HCT116 (cell line): ENCODE results near the gene SUPT3H. TPM values are rescaled to one million over a fixed set of nuclear protein-coding genes. Genes with fewer than 3 reads are reported as not detected.

ENCODE experiments used
- ATAC-seq: fragments of 200-7000 bp; cut with Tn5 transposase; 2 replicates; pipeline ENCODE4 v1.9.1; 2020; ENCODE audit warnings: mild to moderate bottlenecking, moderate library complexity
- BruUV-seq: library from RNA; stranded (reverse); fragments of 400-500 nt; replicated peaks from 2 replicates; lab custom pipeline; 2021; lab: Mats Ljungman, UMichigan
- CTCF ChIA-PET: fragments of 300-600 bp; sonication (Branson Sonifier 250); formaldehyde crosslinking; loops from one replicate; lab custom pipeline; 2021; ENCODE audit warnings: antibody characterized with exemption; lab: Charles Lee
- POLR2A ChIA-PET: fragments of 300-600, 350-600 bp; sonication (Branson Sonifier 250); formaldehyde crosslinking; loops from one replicate; lab custom pipeline; 2021; ENCODE audit warnings: antibody characterized with exemption; lab: Charles Lee
- RAD21 ChIA-PET, 2 experiments: fragments of 300-600 bp; sonication (Branson Sonifier 250); formaldehyde crosslinking; loops; one replicate each; lab custom pipeline; 2023; ENCODE audit warnings: low total read pairs in 2 of 2; ENCODE audit not compliant: uncharacterized antibody in 2 of 2, unreplicated experiment in 2 of 2, low non-redundant PET in 1 of 2; lab: Charles Lee
- DNase-seq: peaks from one replicate; pipeline ENCODE4 v3.0.0-alpha.2; 2010; ENCODE audit warnings: low read depth, low spot score
- H2AFZ ChIP-seq: fragments of 200-600 bp; shearing (Covaris generic), sonication (generic); 2 replicates; pipeline ENCODE4 v1.6.1; 2017; ENCODE audit warnings: low read depth, mixed run types, mixed read lengths, antibody characterized with exemption, low read length; ENCODE audit not compliant: poor library complexity, severe bottlenecking
- H3K27ac ChIP-seq: 2 replicates; pipeline ENCODE4 v1.5.1; 2012; ENCODE audit warnings: low read depth, low read length
- H3K27me3 ChIP-seq: fragments of 200-600 bp; sonication (generic); 2 replicates; pipeline ENCODE4 v1.6.1; 2016; ENCODE audit warnings: mixed run types, low read length, mixed read lengths; ENCODE audit not compliant: insufficient read depth
- H3K36me3 ChIP-seq, 2 experiments: fragments of 200-500 bp in 1 of 2; fragments of 200-600 bp in 1 of 2; sonication (Bioruptor generic) in 1 of 2; sonication (generic) in 1 of 2; 2 replicates each; pipeline versions ENCODE4 v1.5.1 to v1.6.1; 2014 to 2016; ENCODE audit warnings: low read length in 2 of 2, inconsistent platforms in 1 of 2, mixed read lengths in 1 of 2, mixed run types in 1 of 2; ENCODE audit not compliant: insufficient read depth in 2 of 2, control insufficient read depth in 1 of 2
- H3K4me1 ChIP-seq, 2 experiments: fragments of 200-600 bp in 1 of 2; sonication (generic) in 1 of 2; 2 replicates each; pipeline versions ENCODE4 v1.5.1 to v1.6.1; 2012 to 2017; ENCODE audit warnings: low read length in 2 of 2, inconsistent platforms in 1 of 2, mild to moderate bottlenecking in 1 of 2, mixed read lengths in 1 of 2, mixed run types in 1 of 2, moderate library complexity in 1 of 2; ENCODE audit not compliant: insufficient read depth in 2 of 2, control insufficient read depth in 1 of 2
- H3K4me2 ChIP-seq: fragments of 200-600 bp; sonication (generic); 2 replicates; pipeline ENCODE4 v1.6.1; 2017; ENCODE audit warnings: mixed run types, low read length, mixed read lengths
- H3K4me3 ChIP-seq, 2 experiments: fragments of 200-600 bp in 1 of 2; sonication (generic) in 1 of 2; replicated peaks in 1 of 2; 2 replicates each; pipeline ENCODE4 v1.5.1; 2011 to 2016; ENCODE audit warnings: low read length in 2 of 2, control low read depth in 1 of 2, low read depth in 1 of 2, mild to moderate bottlenecking in 1 of 2, mixed read lengths in 1 of 2, mixed run types in 1 of 2
- H3K79me2 ChIP-seq: fragments of 200-600 bp; sonication (generic); 2 replicates; pipeline ENCODE4 v1.6.1; 2017; ENCODE audit warnings: mild to moderate bottlenecking, mixed run types, low read length, moderate library complexity, mixed read lengths; ENCODE audit not compliant: insufficient read depth
- H3K9ac ChIP-seq: fragments of 200-600 bp; sonication (generic); 2 replicates; pipeline ENCODE4 v1.6.1; 2016; ENCODE audit warnings: low read length, mixed read lengths
- H3K9me2 ChIP-seq: fragments of 200-600 bp; sonication (generic), shearing (Covaris generic); 2 replicates; pipeline ENCODE4 v1.6.1; 2017; ENCODE audit warnings: mixed run types, mild to moderate bottlenecking, moderate library complexity; ENCODE audit not compliant: insufficient read depth
- H3K9me3 ChIP-seq, 2 experiments: fragments of 200-500 bp in 1 of 2; fragments of 200-600 bp in 1 of 2; sonication (Bioruptor generic) in 1 of 2; sonication (generic) in 1 of 2; 2 replicates each; pipeline ENCODE4 v1.6.1; 2014 to 2017; ENCODE audit warnings: low read length in 2 of 2, mixed read lengths in 2 of 2, inconsistent platforms in 1 of 2, low read depth in 1 of 2, mild to moderate bottlenecking in 1 of 2, mixed run types in 1 of 2, moderate library complexity in 1 of 2; ENCODE audit not compliant: control insufficient read depth in 1 of 2, insufficient read depth in 1 of 2
- H4K20me1 ChIP-seq: fragments of 200-600 bp; sonication (generic), shearing (Covaris generic); 2 replicates; pipeline ENCODE4 v1.6.1; 2017; ENCODE audit warnings: mixed run types, mild to moderate bottlenecking, moderate library complexity; ENCODE audit not compliant: insufficient read depth
- EGR1 ChIP-seq: IDR thresholded peaks from 2 replicates; pipeline ENCODE4 v1.6.1; 2012; ENCODE audit warnings: low read depth
- ELF1 ChIP-seq: IDR thresholded peaks from 2 replicates; pipeline ENCODE4 v1.6.1; 2012; ENCODE audit warnings: low read depth, borderline replicate concordance
- EZH2 ChIP-seq: fragments of 200-600 bp; sonication (generic); IDR thresholded peaks from 2 replicates; pipeline ENCODE4 v1.6.1; 2017; ENCODE audit warnings: antibody characterized with exemption, mixed run types
- POLR2A ChIP-seq: IDR thresholded peaks from 2 replicates; pipeline ENCODE4 v1.7.0; 2011; ENCODE audit warnings: borderline replicate concordance; ENCODE audit not compliant: insufficient read depth, insufficient read length; ENCODE audit errors: extremely low read depth
- RAD21 ChIP-seq: IDR thresholded peaks from 2 replicates; pipeline ENCODE4 v1.6.1; 2012; ENCODE audit warnings: low read depth, mild to moderate bottlenecking
- SIN3A ChIP-seq: IDR thresholded peaks from 2 replicates; pipeline ENCODE4 v1.6.1; 2012; ENCODE audit warnings: low read depth
- SP1 ChIP-seq: IDR thresholded peaks from 2 replicates; pipeline ENCODE4 v1.6.1; 2012; ENCODE audit warnings: low read depth
- ZFX ChIP-seq: fragments of 450-650 bp; IDR thresholded peaks from 2 replicates; pipeline ENCODE4 v1.6.1; 2017
- intact Hi-C: fragments of 100-400 bp; cut with micrococcal nuclease; formaldehyde crosslinking; loops from 2 replicates; pipeline ENCODE4 v1.10.0; 2022
- total RNA-seq: library from RNA; stranded (reverse); gene quantifications from one replicate; pipeline ENCODE4 v1.2.1, GENCODE V29; 2021; ENCODE audit not compliant: unreplicated experiment
- TF ChIP-seq, protein P1 (sequence below): IDR thresholded peaks from 2 replicates; pipeline ENCODE4 v1.6.1; 2011; ENCODE audit warnings: mild to moderate bottlenecking, low read length, moderate library complexity; ENCODE audit not compliant: insufficient replicate concordance; ENCODE audit errors: extremely low read depth
- TF ChIP-seq, protein P2 (sequence below): IDR thresholded peaks from 2 replicates; pipeline ENCODE4 v1.6.1; 2012
- TF ChIP-seq, protein P3 (sequence below): IDR thresholded peaks from 2 replicates; pipeline ENCODE4 v1.6.1; 2012; ENCODE audit warnings: low read depth

SUPT3H gene
- total RNA-seq, 1 experiment from 2014 or later, result 7.4 TPM

DNA sequence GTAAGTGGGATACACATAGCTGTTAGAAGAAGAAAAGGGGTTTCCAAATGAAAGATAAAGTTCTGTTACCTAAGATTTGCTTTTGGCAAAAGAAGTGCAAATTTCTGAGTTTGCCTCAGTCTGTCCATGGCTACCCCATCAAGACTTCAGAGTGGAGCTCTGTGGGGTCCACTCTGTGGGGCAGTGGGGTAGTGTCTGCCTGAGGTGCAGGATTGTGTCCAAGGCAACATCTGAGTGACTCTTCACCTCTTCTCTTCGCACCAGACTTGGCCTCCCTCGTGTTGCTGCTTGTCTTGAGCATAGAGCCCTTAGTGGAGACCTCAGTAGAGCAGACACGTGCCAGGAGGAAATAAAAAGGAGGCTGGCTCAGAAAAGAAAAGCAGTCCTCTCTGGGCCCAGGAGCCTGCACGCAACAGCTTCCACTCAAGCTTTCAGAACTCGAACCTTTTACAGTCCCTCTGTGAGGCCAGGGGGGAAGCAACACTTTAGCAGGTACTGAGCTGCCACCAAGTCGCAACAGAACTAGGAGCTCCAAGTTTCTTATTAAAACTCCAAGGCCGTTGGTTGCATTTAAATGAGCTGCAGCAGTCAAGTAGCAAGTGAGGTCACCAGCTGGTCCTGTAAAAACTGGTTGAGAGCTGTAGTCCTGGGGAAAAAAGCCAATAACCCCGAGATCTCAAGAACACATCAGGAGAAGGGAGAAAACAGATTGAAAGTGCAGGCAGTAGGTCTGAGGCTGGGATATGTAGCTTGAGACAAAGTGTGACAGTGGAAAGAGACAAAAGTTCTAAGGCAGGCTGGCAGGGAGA, 576.7 kb downstream of the SUPT3H start:
- ChIA-PET POLR2A (no interaction called here), CTCF (no interaction called here), RAD21 (no interaction called here)
- Histone ChIP-seq H3K9ac (no peak overlapping the region), H3K9me2 (no peaks in the 10 kb centered on the region), H3K4me3 (no peak overlapping the region), H3K4me1 (no peaks in the 10 kb centered on the region), H3K27me3 (no peaks in the 10 kb centered on the region), H3K79me2 (no peaks in the 10 kb centered on the region), H3K27ac (no peak overlapping the region), H4K20me1 (no peaks in the 10 kb centered on the region), H3K36me3 (no peaks in the 10 kb centered on the region), H3K4me2 (no peak overlapping the region), H2AFZ (no peak overlapping the region), H3K9me3 (no peaks in the 10 kb centered on the region)
- intact Hi-C loops, result no loop called here
- TF ChIP-seq POLR2A (no peak), EGR1 (no peak)
- BruUV-seq, result no TSS peak
- DNase-seq (no peak), ATAC-seq (no peak)

DNA sequence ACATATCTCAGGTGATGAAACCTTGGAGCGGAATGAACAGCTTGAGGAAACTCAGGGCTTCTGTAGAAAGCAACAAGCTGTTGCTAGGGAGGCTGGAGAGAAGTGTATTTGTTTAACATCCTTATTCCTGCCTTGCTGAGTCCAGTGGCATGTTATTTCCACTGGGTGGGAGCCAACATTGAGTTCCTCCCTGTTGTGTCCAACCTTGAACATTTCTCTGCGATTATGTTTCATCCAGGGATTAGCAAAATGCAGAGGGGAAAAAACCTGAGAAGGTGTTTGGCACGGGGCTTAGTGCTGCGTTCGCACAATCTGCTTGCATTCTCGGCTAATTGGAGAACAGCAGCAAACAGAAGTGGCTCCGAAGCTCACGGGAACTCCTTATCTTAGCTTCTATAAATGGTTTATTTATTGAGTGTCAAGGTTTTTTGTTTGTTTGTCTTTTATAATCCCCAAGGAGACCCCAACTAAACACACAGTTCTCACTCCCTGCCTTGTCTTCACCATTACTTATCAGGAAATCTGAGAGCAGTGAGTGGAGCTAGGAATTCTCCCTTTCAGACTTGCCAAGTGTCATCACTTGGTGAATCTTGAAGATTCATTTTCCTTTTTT, 577.5 kb downstream of the SUPT3H start:
- POLR2A ChIA-PET, result no interaction called here
- ATAC-seq, result no peak
- intact Hi-C loops, result no loop called here
- TF ChIP-seq, protein P1, sequence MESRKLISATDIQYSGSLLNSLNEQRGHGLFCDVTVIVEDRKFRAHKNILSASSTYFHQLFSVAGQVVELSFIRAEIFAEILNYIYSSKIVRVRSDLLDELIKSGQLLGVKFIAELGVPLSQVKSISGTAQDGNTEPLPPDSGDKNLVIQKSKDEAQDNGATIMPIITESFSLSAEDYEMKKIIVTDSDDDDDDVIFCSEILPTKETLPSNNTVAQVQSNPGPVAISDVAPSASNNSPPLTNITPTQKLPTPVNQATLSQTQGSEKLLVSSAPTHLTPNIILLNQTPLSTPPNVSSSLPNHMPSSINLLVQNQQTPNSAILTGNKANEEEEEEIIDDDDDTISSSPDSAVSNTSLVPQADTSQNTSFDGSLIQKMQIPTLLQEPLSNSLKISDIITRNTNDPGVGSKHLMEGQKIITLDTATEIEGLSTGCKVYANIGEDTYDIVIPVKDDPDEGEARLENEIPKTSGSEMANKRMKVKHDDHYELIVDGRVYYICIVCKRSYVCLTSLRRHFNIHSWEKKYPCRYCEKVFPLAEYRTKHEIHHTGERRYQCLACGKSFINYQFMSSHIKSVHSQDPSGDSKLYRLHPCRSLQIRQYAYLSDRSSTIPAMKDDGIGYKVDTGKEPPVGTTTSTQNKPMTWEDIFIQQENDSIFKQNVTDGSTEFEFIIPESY, result no peak
- TF ChIP-seq ELF1 (no peak), SP1 (no peak), SIN3A (no peak), RAD21 (no peak), ZFX (no peak), EZH2 (no peak)
- TF ChIP-seq, protein P2, sequence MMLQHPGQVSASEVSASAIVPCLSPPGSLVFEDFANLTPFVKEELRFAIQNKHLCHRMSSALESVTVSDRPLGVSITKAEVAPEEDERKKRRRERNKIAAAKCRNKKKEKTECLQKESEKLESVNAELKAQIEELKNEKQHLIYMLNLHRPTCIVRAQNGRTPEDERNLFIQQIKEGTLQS, result no peak
- TF ChIP-seq, protein P3, sequence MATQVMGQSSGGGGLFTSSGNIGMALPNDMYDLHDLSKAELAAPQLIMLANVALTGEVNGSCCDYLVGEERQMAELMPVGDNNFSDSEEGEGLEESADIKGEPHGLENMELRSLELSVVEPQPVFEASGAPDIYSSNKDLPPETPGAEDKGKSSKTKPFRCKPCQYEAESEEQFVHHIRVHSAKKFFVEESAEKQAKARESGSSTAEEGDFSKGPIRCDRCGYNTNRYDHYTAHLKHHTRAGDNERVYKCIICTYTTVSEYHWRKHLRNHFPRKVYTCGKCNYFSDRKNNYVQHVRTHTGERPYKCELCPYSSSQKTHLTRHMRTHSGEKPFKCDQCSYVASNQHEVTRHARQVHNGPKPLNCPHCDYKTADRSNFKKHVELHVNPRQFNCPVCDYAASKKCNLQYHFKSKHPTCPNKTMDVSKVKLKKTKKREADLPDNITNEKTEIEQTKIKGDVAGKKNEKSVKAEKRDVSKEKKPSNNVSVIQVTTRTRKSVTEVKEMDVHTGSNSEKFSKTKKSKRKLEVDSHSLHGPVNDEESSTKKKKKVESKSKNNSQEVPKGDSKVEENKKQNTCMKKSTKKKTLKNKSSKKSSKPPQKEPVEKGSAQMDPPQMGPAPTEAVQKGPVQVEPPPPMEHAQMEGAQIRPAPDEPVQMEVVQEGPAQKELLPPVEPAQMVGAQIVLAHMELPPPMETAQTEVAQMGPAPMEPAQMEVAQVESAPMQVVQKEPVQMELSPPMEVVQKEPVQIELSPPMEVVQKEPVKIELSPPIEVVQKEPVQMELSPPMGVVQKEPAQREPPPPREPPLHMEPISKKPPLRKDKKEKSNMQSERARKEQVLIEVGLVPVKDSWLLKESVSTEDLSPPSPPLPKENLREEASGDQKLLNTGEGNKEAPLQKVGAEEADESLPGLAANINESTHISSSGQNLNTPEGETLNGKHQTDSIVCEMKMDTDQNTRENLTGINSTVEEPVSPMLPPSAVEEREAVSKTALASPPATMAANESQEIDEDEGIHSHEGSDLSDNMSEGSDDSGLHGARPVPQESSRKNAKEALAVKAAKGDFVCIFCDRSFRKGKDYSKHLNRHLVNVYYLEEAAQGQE, result no peak

More for the DNA sequence above, 577.5 kb downstream of the SUPT3H start:
- H3K79me2 ChIP-seq, result no peaks in the 10 kb centered on the region
- ChIA-PET RAD21 (no interaction called here), CTCF (no interaction called here)
- H3K9me2 ChIP-seq, result no peaks in the 10 kb centered on the region
- no peaks in the 10 kb centered on the region for H3K9me3 ChIP-seq
- H3K4me2 ChIP-seq, result no peak overlapping the region
- no peak overlapping the region for H3K4me3 ChIP-seq
- no peak overlapping the region for H2AFZ ChIP-seq
- H3K4me1 ChIP-seq, result no peaks in the 10 kb centered on the region
- no peaks in the 10 kb centered on the region for H3K27me3 ChIP-seq
- no peak for DNase-seq
- no peaks in the 10 kb centered on the region for H4K20me1 ChIP-seq
- no peak overlapping the region for H3K9ac ChIP-seq
- no TSS peak for BruUV-seq
- H3K36me3 ChIP-seq, result no peaks in the 10 kb centered on the region
- H3K27ac ChIP-seq, result no peak overlapping the region
